CD8-positive, alpha-beta memory T cell (primary cell): ENCODE results near the gene OR5AL1. TPM values are rescaled to one million over a fixed set of nuclear protein-coding genes. Genes with fewer than 3 reads are reported as not detected.
"Not testable (repeated sequence)": the region's sequence is repeated elsewhere in the genome, so short reads cannot be mapped to it uniquely, and the experiment has no call there.

ENCODE experiments used
- CTCF ChIA-PET: fragments of 350-600 bp; sonication (Branson Sonifier 250); formaldehyde crosslinking; loops from one replicate; lab custom pipeline; 2021; ENCODE audit warnings: antibody characterized with exemption; lab: Charles Lee
- POLR2A ChIA-PET: fragments of 350-600 bp; sonication (Branson Sonifier 250); formaldehyde crosslinking; loops from one replicate; lab custom pipeline; 2021; ENCODE audit warnings: antibody characterized with exemption; lab: Charles Lee
- DNase-seq, 5 donors: peaks; one replicate each; pipeline versions ENCODE4 v3.0.0 to v3.0.0-alpha.2; 2020 to 2022; ENCODE audit warnings: mixed read lengths in 1 of 5
- H3K27ac ChIP-seq: one replicate; pipeline ENCODE4 v1.7.0; 2013; ENCODE audit warnings: low read depth, mild to moderate bottlenecking, low read length, moderate library complexity
- H3K27me3 ChIP-seq: 2 replicates; pipeline ENCODE4 v1.7.0; 2013; ENCODE audit warnings: low read length, mild to moderate bottlenecking; ENCODE audit not compliant: insufficient read depth, poor library complexity, severe bottlenecking
- H3K36me3 ChIP-seq: 2 replicates; pipeline ENCODE4 v1.7.0; 2013; ENCODE audit warnings: mild to moderate bottlenecking, low read length, moderate library complexity; ENCODE audit not compliant: insufficient read depth
- H3K4me1 ChIP-seq: 2 replicates; pipeline ENCODE4 v1.7.0; 2013; ENCODE audit warnings: mild to moderate bottlenecking, low read length, moderate library complexity; ENCODE audit not compliant: insufficient read depth
- H3K4me3 ChIP-seq: 2 replicates; pipeline ENCODE4 v1.7.0; 2013; ENCODE audit warnings: mild to moderate bottlenecking, low read length
- H3K9me3 ChIP-seq: 2 replicates; pipeline ENCODE4 v1.7.0; 2013; ENCODE audit warnings: mild to moderate bottlenecking, low read length
- H3K27ac Mint-ChIP-seq, 8 donors: one replicate each; pipeline ENCODE4 v1.8.0; 2020 to 2021; ENCODE audit warnings: mixed read lengths in 8 of 8, mild to moderate bottlenecking in 6 of 8, inconsistent platforms in 3 of 8, moderate library complexity in 3 of 8
- H3K27me3 Mint-ChIP-seq, 2 donors: one replicate each; pipeline ENCODE4 v1.8.0; 2020 to 2021; ENCODE audit warnings: mixed read lengths in 2 of 2, mild to moderate bottlenecking in 1 of 2, moderate library complexity in 1 of 2
- H3K36me3 Mint-ChIP-seq, 3 donors: one replicate each; pipeline ENCODE4 v1.8.0; 2020 to 2021; ENCODE audit warnings: mixed read lengths in 3 of 3, inconsistent platforms in 1 of 3, mild to moderate bottlenecking in 1 of 3
- H3K4me1 Mint-ChIP-seq, 3 donors: one replicate each; pipeline ENCODE4 v1.8.0; 2020 to 2021; ENCODE audit warnings: mixed read lengths in 3 of 3, inconsistent platforms in 1 of 3, mild to moderate bottlenecking in 1 of 3
- H3K4me3 Mint-ChIP-seq, 7 donors: one replicate each; pipeline ENCODE4 v1.8.0; 2020 to 2021; ENCODE audit warnings: mixed read lengths in 7 of 7, mild to moderate bottlenecking in 6 of 7, moderate library complexity in 4 of 7, inconsistent platforms in 2 of 7
- H3K9me3 Mint-ChIP-seq, 5 donors: one replicate each; pipeline ENCODE4 v1.8.0; 2020 to 2022; ENCODE audit warnings: mixed read lengths in 5 of 5, mild to moderate bottlenecking in 3 of 5, moderate library complexity in 2 of 5, inconsistent platforms in 1 of 5
- polyA plus RNA-seq: library from polyadenylated mRNA; unstranded; fragments of 300-500 nt; fragmentation: Illumina TruSeq; gene quantifications from one replicate; pipeline ENCODE4 v1.2.3, GENCODE V29; 2021
- total RNA-seq, 2 experiments: library from RNA; stranded (reverse); gene quantifications; one replicate each; pipeline ENCODE4 v1.2.3, GENCODE V29; 2021

Gene OR5AL1
- not detected for total RNA-seq
- not detected for polyA plus RNA-seq

- H3K27ac Mint-ChIP-seq, result no peak within 1 kb of the TSS
- Histone ChIP-seq H3K36me3 (no peaks in the 10 kb centered on the region), H3K27ac (no peak within 1 kb of the TSS), H3K27me3 (no peaks in the 10 kb centered on the region), H3K4me3 (no peak within 1 kb of the TSS), H3K9me3 (no peaks in the 10 kb centered on the region), H3K4me1 (no peaks in the 10 kb centered on the region)
- no peak for DNase-seq
- H3K9me3 Mint-ChIP-seq, result peaks cover 6 to 40% (median 21%) of the 10 kb centered on the region in 5 donors
- no peaks in the 10 kb centered on the region for H3K27me3 Mint-ChIP-seq
- no peaks in the 10 kb centered on the region for H3K4me1 Mint-ChIP-seq
- H3K4me3 Mint-ChIP-seq, result no peak within 1 kb of the TSS
- no peaks in the 10 kb centered on the region for H3K36me3 Mint-ChIP-seq
- CTCF ChIA-PET, result no interaction called here
- POLR2A ChIA-PET, result no interaction called here
These were observed at the start of gene OR5AL1 for GRCh38 chr11:56412396-56412795. Gene OR5AL1, plus strand, starts transcription at chr11:56412696.

GRCh38 chr11:56375324-56375723, 37.2 kb upstream of the OR5AL1 start, which contains the start of gene OR8U1:
Gene OR8U1, plus strand, starts transcription at chr11:56375624. Its CDS starts 0 bp downstream, at chr11:56375624.
- CTCF ChIA-PET, result no interaction called here
- no peak within 1 kb of the TSS for H3K4me3 ChIP-seq

GRCh38 chr11:56380120-56380519, 32.4 kb upstream of the OR5AL1 start:
- POLR2A ChIA-PET, result no interaction called here
- Mint-ChIP-seq H3K4me1 (no peaks in the 10 kb centered on the region), H3K9me3 (peaks cover 5 to 22% (median 11%) of the 10 kb centered on the region in 5 donors)

More at GRCh38 chr11:56375324-56375723, 37.2 kb upstream of the OR5AL1 start, which contains the start of gene OR8U1:
- Histone ChIP-seq H3K4me1 (no peaks in the 10 kb centered on the region), H3K27me3 (no peaks in the 10 kb centered on the region), H3K36me3 (no peaks in the 10 kb centered on the region), H3K9me3 (no peaks in the 10 kb centered on the region), H3K27ac (no peak within 1 kb of the TSS)
- Mint-ChIP-seq H3K27ac (no peak within 1 kb of the TSS), H3K27me3 (no peaks in the 10 kb centered on the region), H3K4me1 (no peaks in the 10 kb centered on the region), H3K36me3 (no peaks in the 10 kb centered on the region), H3K4me3 (no peak within 1 kb of the TSS), H3K9me3 (peaks cover 5 to 37% (median 12%) of the 10 kb centered on the region in 5 donors)
- POLR2A ChIA-PET, result no interaction called here
- DNase-seq, result no peak

GRCh38 chr11:56394381-56394780, 18.1 kb upstream of the OR5AL1 start:
- no peak for DNase-seq
- H3K27me3 ChIP-seq, result no peaks in the 10 kb centered on the region
- H3K36me3 ChIP-seq, result no peaks in the 10 kb centered on the region
- ChIA-PET POLR2A (no interaction called here), CTCF (no interaction called here)
- no peaks in the 10 kb centered on the region for H3K36me3 Mint-ChIP-seq
- H3K27ac Mint-ChIP-seq, result no peak overlapping the region
- no peak overlapping the region for H3K27ac ChIP-seq
- H3K4me3 ChIP-seq, result no peak overlapping the region
- H3K9me3 ChIP-seq, result no peaks in the 10 kb centered on the region
- H3K27me3 Mint-ChIP-seq, result no peaks in the 10 kb centered on the region
- peaks cover 0 to 61% (median 13%) of the 10 kb centered on the region in 5 donors for H3K9me3 Mint-ChIP-seq
- H3K4me1 Mint-ChIP-seq, result no peaks in the 10 kb centered on the region
- no peak overlapping the region for H3K4me3 Mint-ChIP-seq
- H3K4me1 ChIP-seq, result no peaks in the 10 kb centered on the region

More at GRCh38 chr11:56380120-56380519, 32.4 kb upstream of the OR5AL1 start:
- Histone ChIP-seq H3K4me3 (no peak overlapping the region), H3K9me3 (no peaks in the 10 kb centered on the region), H3K36me3 (no peaks in the 10 kb centered on the region), H3K27ac (no peak overlapping the region), H3K4me1 (no peaks in the 10 kb centered on the region), H3K27me3 (no peaks in the 10 kb centered on the region)
- H3K27ac Mint-ChIP-seq, result no peak overlapping the region
- no peaks in the 10 kb centered on the region for H3K27me3 Mint-ChIP-seq
- CTCF ChIA-PET, result no interaction called here
- no peak for DNase-seq
- no peak overlapping the region for H3K4me3 Mint-ChIP-seq
- no peaks in the 10 kb centered on the region for H3K36me3 Mint-ChIP-seq

- POLR2A ChIA-PET, result no interaction called here
- Histone ChIP-seq H3K4me1 (no peaks in the 10 kb centered on the region), H3K27ac (no peak overlapping the region), H3K27me3 (no peaks in the 10 kb centered on the region), H3K36me3 (no peaks in the 10 kb centered on the region), H3K9me3 (no peaks in the 10 kb centered on the region), H3K4me3 (no peak overlapping the region)
- no peaks in the 10 kb centered on the region for H3K36me3 Mint-ChIP-seq
- peaks cover 0 to 53% (median 19%) of the 10 kb centered on the region in 5 donors for H3K9me3 Mint-ChIP-seq
- H3K27ac Mint-ChIP-seq, result no peak overlapping the region
- no peak overlapping the region for H3K4me3 Mint-ChIP-seq
- CTCF ChIA-PET, result no interaction called here
- no peak for DNase-seq
- no peaks in the 10 kb centered on the region for H3K4me1 Mint-ChIP-seq
- no peaks in the 10 kb centered on the region for H3K27me3 Mint-ChIP-seq
These were observed 16.4 kb upstream of the OR5AL1 start for GRCh38 chr11:56396047-56396446.

- CTCF ChIA-PET, H3K4me3 ChIP-seq, H3K4me3 Mint-ChIP-seq, H3K27ac ChIP-seq, H3K4me1 Mint-ChIP-seq, POLR2A ChIA-PET, H3K4me1 ChIP-seq, H3K9me3 ChIP-seq, H3K27me3 Mint-ChIP-seq, H3K36me3 ChIP-seq, H3K27me3 ChIP-seq, H3K36me3 Mint-ChIP-seq, H3K27ac Mint-ChIP-seq: not testable (repeated sequence)
- peak in 1 of 5 donors; percentile 1 for DNase-seq
- H3K9me3 Mint-ChIP-seq, result peaks cover 6 to 37% (median 21%) of the 10 kb centered on the region in 5 donors
These were observed 10.5 kb upstream of the OR5AL1 start for GRCh38 chr11:56401858-56402461.

GRCh38 chr11:56404393-56404792, 8.1 kb upstream of the OR5AL1 start:
- H3K9me3 ChIP-seq, result no peaks in the 10 kb centered on the region
- no peaks in the 10 kb centered on the region for H3K4me1 ChIP-seq
- ChIA-PET POLR2A (no interaction called here), CTCF (no interaction called here)
- no peaks in the 10 kb centered on the region for H3K27me3 ChIP-seq
- H3K36me3 Mint-ChIP-seq, result no peaks in the 10 kb centered on the region
- H3K4me3 Mint-ChIP-seq, result no peak overlapping the region
- no peaks in the 10 kb centered on the region for H3K4me1 Mint-ChIP-seq
- no peak overlapping the region for H3K27ac ChIP-seq
- no peak overlapping the region for H3K4me3 ChIP-seq
- H3K9me3 Mint-ChIP-seq, result peaks cover 14 to 52% (median 33%) of the 10 kb centered on the region in 5 donors
- no peaks in the 10 kb centered on the region for H3K36me3 ChIP-seq
- no peak overlapping the region for H3K27ac Mint-ChIP-seq
- no peak for DNase-seq
- no peaks in the 10 kb centered on the region for H3K27me3 Mint-ChIP-seq

- H3K27ac ChIP-seq, result no peak overlapping the region
- ChIA-PET POLR2A (no interaction called here), CTCF (no interaction called here)
- no peaks in the 10 kb centered on the region for H3K27me3 Mint-ChIP-seq
- DNase-seq, result no peak
- H3K4me3 Mint-ChIP-seq, result no peak overlapping the region
- H3K9me3 Mint-ChIP-seq, result peaks cover 10 to 40% (median 26%) of the 10 kb centered on the region in 5 donors
- H3K36me3 Mint-ChIP-seq, result no peaks in the 10 kb centered on the region
- H3K4me3 ChIP-seq, result no peak overlapping the region
- H3K4me1 ChIP-seq, result no peaks in the 10 kb centered on the region
- H3K4me1 Mint-ChIP-seq, result no peaks in the 10 kb centered on the region
- H3K36me3 ChIP-seq, result no peaks in the 10 kb centered on the region
- H3K27me3 ChIP-seq, result no peaks in the 10 kb centered on the region
- no peak overlapping the region for H3K27ac Mint-ChIP-seq
- H3K9me3 ChIP-seq, result no peaks in the 10 kb centered on the region
These were observed 1.7 kb upstream of the OR5AL1 start for GRCh38 chr11:56410801-56411200.
